DND-41 (cell line): ENCODE measurements around the gene PLXNC1.

Source experiments
- ATAC-seq: fragments of 200-7000 bp; cut with Tn5 transposase; 3 replicates; pipeline ENCODE4 v1.9.1; 2021; ENCODE audit warnings: low read depth; ENCODE audit not compliant: insufficient read depth
- DNase-seq: peaks from one replicate; pipeline ENCODE4 v3.0.0-alpha.2; 2020
- H2AFZ ChIP-seq: 2 replicates; pipeline ENCODE4 v1.6.0; 2012; ENCODE audit warnings: low read depth, low read length
- H3K27ac ChIP-seq: 2 replicates; pipeline ENCODE4 v1.5.1; 2012; ENCODE audit warnings: low read length, inconsistent platforms
- H3K27me3 ChIP-seq: fragments of 200-600 bp; sonication (generic); 2 replicates; pipeline ENCODE4 v1.6.0; 2012; ENCODE audit warnings: low read length, mild to moderate bottlenecking, inconsistent platforms; ENCODE audit not compliant: insufficient read depth, poor library complexity
- H3K36me3 ChIP-seq: 2 replicates; pipeline ENCODE4 v1.5.1; 2012; ENCODE audit warnings: low read length, inconsistent platforms; ENCODE audit not compliant: insufficient read depth
- H3K4me1 ChIP-seq: 2 replicates; pipeline ENCODE4 v1.5.1; 2012; ENCODE audit warnings: mild to moderate bottlenecking, low read length; ENCODE audit not compliant: insufficient read depth
- H3K4me2 ChIP-seq: 2 replicates; pipeline ENCODE4 v1.6.0; 2012; ENCODE audit warnings: mild to moderate bottlenecking, moderate library complexity, low read length, inconsistent platforms; ENCODE audit not compliant: insufficient read depth
- H3K4me3 ChIP-seq, 2 experiments: fragments of 200-600 bp in 1 of 2; shearing (Covaris generic) in 1 of 2; 2 replicates each; pipeline ENCODE4 v1.5.1; 2012 to 2016; ENCODE audit warnings: inconsistent platforms in 2 of 2, low read length in 2 of 2, mild to moderate bottlenecking in 2 of 2, low read depth in 1 of 2, moderate library complexity in 1 of 2
- H3K79me2 ChIP-seq: 2 replicates; pipeline ENCODE4 v1.6.0; 2012; ENCODE audit warnings: low read length, inconsistent platforms; ENCODE audit not compliant: insufficient read depth
- H3K9ac ChIP-seq: 2 replicates; pipeline ENCODE4 v1.6.0; 2012; ENCODE audit warnings: low read depth, mild to moderate bottlenecking, inconsistent platforms, low read length, moderate library complexity
- H3K9me3 ChIP-seq: 2 replicates; pipeline ENCODE4 v1.5.1; 2012; ENCODE audit warnings: low read length, moderate library complexity, mild to moderate bottlenecking, inconsistent platforms; ENCODE audit not compliant: insufficient read depth, severe bottlenecking
- H4K20me1 ChIP-seq: 2 replicates; pipeline ENCODE4 v1.6.0; 2012; ENCODE audit warnings: low read length; ENCODE audit not compliant: insufficient read depth
- EZH2 ChIP-seq: IDR thresholded peaks from 3 replicates; pipeline ENCODE4 v1.6.1; 2012; ENCODE audit warnings: borderline replicate concordance, low read depth, mild to moderate bottlenecking, moderate library complexity, low read length, inconsistent platforms; ENCODE audit not compliant: severe bottlenecking
- TF ChIP-seq, protein P1 (sequence below): IDR thresholded peaks from 2 replicates; pipeline ENCODE4 v1.5.1; 2012; ENCODE audit warnings: borderline replicate concordance, low read length, moderate library complexity, mild to moderate bottlenecking; ENCODE audit not compliant: poor library complexity, severe bottlenecking; ENCODE audit errors: extremely low read depth

Gene PLXNC1

DNA sequence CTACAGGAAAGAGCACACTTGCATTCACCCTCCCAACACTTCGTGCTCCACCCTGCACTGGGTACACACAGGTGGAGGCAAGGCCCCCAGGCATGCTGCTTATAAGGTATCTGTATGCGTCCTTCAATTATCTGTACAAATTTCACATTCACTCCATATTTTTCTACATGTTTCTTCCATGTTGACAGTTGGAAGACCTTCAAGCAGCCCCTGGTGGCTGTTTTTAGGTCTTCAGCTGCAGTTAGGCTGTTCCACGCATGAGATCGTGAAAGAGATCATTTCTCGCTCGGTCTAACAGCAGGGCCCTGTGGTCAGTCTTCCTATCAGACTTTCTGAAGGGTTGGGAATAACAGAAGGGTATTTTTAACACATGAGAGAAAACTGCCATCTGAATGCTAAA lies 47.1 kb downstream of the PLXNC1 start:
- DNase-seq, result no peak
- no peaks in the 10 kb centered on the region for H4K20me1 ChIP-seq
- H3K4me1 ChIP-seq, result no peaks in the 10 kb centered on the region
- H2AFZ ChIP-seq, result no peak overlapping the region
- H3K9ac ChIP-seq, result no peak overlapping the region
- no peaks in the 10 kb centered on the region for H3K9me3 ChIP-seq
- H3K4me3 ChIP-seq, result no peak overlapping the region
- H3K79me2 ChIP-seq, result no peaks in the 10 kb centered on the region
- no peaks in the 10 kb centered on the region for H3K36me3 ChIP-seq
- no peak overlapping the region for H3K4me2 ChIP-seq
- no peaks in the 10 kb centered on the region for H3K27me3 ChIP-seq
- ATAC-seq, result no peak
- TF ChIP-seq, protein P1, sequence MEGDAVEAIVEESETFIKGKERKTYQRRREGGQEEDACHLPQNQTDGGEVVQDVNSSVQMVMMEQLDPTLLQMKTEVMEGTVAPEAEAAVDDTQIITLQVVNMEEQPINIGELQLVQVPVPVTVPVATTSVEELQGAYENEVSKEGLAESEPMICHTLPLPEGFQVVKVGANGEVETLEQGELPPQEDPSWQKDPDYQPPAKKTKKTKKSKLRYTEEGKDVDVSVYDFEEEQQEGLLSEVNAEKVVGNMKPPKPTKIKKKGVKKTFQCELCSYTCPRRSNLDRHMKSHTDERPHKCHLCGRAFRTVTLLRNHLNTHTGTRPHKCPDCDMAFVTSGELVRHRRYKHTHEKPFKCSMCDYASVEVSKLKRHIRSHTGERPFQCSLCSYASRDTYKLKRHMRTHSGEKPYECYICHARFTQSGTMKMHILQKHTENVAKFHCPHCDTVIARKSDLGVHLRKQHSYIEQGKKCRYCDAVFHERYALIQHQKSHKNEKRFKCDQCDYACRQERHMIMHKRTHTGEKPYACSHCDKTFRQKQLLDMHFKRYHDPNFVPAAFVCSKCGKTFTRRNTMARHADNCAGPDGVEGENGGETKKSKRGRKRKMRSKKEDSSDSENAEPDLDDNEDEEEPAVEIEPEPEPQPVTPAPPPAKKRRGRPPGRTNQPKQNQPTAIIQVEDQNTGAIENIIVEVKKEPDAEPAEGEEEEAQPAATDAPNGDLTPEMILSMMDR, result no peak
- TF ChIP-seq EZH2, result no peak
- H3K27ac ChIP-seq, result no peak overlapping the region

DNA sequence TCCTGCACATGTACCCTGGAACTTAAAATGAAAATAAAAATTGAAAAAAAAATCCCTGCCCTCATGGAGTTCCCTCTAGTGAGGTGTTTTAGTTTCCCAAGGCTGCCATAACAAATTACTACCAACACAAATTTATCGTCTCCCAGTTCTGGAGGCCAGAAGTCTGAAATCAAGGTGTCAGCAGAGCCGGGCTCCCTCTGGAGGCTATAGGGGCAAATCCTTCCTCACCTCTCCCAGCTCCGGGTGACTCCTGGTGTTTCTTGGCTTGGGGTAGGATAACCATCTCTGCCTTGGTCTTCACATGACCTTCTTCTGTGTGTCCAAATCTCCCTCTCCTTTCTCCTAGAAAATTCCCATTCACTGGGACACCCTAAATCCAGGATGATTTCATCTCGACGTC lies 50.1 kb downstream of the PLXNC1 start:
- Histone ChIP-seq H3K9ac (no peak overlapping the region), H3K9me3 (no peaks in the 10 kb centered on the region), H3K79me2 (no peaks in the 10 kb centered on the region), H3K27me3 (no peaks in the 10 kb centered on the region), H3K4me3 (no peak overlapping the region), H3K36me3 (no peaks in the 10 kb centered on the region), H3K27ac (no peak overlapping the region), H3K4me2 (no peak overlapping the region), H4K20me1 (no peaks in the 10 kb centered on the region), H3K4me1 (peaks cover 8% of the 10 kb centered on the region), H2AFZ (no peak overlapping the region)
- TF ChIP-seq, protein P1, result peak; percentile 1
- no peak for TF ChIP-seq EZH2
- DNase-seq (no peak), ATAC-seq (no peak)

DNA sequence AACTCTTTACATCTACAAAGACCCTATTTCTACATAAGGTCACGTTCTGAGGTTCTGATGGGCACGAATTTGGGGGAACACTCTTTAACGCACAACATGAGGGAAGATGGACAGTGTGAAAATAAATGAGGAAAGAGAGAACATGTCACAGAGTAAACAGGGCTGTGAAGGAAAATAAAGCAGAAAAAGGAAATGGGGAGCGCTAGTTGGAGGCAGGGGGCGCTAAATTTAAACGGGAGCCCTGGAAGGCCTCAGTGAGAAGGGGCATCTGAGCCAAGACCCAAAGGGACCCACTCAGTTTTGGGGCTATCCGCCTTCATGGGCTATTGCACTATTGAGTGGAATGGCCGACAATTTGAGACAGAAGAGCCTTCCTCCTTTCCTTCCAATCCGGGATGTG lies 50.5 kb downstream of the PLXNC1 start:
- Histone ChIP-seq H3K9ac (no peak overlapping the region), H3K27ac (no peak overlapping the region), H3K4me1 (peaks cover 8% of the 10 kb centered on the region), H4K20me1 (no peaks in the 10 kb centered on the region), H3K4me2 (no peak overlapping the region), H3K36me3 (no peaks in the 10 kb centered on the region), H3K79me2 (no peaks in the 10 kb centered on the region), H2AFZ (no peak overlapping the region), H3K9me3 (no peaks in the 10 kb centered on the region), H3K27me3 (no peaks in the 10 kb centered on the region), H3K4me3 (no peak overlapping the region)
- no peak for DNase-seq
- ATAC-seq, result no peak
- TF ChIP-seq EZH2, result no peak
- TF ChIP-seq, protein P1, result peak; percentile 5

DNA sequence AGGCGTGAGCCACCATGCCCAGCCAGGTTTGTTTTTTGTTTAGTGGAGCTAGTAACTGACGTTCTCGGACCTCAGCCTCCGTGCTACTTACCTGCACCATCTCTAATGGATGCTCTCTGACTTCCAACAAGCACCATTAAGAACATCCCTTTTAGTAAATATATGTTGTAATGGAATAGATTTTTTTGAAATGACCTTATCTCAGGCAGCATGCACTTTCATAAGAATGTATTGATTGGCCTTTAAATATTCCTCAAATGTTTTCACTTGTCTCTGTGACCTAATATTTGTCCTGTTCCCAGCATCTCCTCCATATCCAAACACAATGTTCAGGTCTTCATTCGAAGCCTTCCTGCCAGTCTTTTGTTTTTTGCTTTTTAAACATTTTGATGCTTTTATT lies 51.7 kb downstream of the PLXNC1 start:
- no peaks in the 10 kb centered on the region for H3K27me3 ChIP-seq
- no peak overlapping the region for H3K4me3 ChIP-seq
- H2AFZ ChIP-seq, result no peak overlapping the region
- no peaks in the 10 kb centered on the region for H4K20me1 ChIP-seq
- TF ChIP-seq EZH2, result no peak
- TF ChIP-seq, protein P1, result no peak
- no peak for ATAC-seq
- H3K4me1 ChIP-seq, result peaks cover 8% of the 10 kb centered on the region
- no peak overlapping the region for H3K4me2 ChIP-seq
- H3K9ac ChIP-seq, result no peak overlapping the region
- no peak overlapping the region for H3K27ac ChIP-seq
- H3K79me2 ChIP-seq, result no peaks in the 10 kb centered on the region
- no peaks in the 10 kb centered on the region for H3K9me3 ChIP-seq
- DNase-seq, result no peak
- no peaks in the 10 kb centered on the region for H3K36me3 ChIP-seq
